GM21423 (cell line): Measurements from ENCODE around the gene GARRE1.
"Not testable (repeated sequence)": the region's sequence is repeated elsewhere in the genome, so short reads cannot be mapped to it uniquely, and the experiment has no call there.

Source experiments
- ATAC-seq: cut with Tn5 transposase; IDR thresholded peaks from one replicate; pipeline ENCODE4 v1.9.1; 2021; ENCODE audit warnings: mild to moderate bottlenecking, moderate library complexity; ENCODE audit not compliant: unreplicated experiment

The GARRE1 gene, protein sequence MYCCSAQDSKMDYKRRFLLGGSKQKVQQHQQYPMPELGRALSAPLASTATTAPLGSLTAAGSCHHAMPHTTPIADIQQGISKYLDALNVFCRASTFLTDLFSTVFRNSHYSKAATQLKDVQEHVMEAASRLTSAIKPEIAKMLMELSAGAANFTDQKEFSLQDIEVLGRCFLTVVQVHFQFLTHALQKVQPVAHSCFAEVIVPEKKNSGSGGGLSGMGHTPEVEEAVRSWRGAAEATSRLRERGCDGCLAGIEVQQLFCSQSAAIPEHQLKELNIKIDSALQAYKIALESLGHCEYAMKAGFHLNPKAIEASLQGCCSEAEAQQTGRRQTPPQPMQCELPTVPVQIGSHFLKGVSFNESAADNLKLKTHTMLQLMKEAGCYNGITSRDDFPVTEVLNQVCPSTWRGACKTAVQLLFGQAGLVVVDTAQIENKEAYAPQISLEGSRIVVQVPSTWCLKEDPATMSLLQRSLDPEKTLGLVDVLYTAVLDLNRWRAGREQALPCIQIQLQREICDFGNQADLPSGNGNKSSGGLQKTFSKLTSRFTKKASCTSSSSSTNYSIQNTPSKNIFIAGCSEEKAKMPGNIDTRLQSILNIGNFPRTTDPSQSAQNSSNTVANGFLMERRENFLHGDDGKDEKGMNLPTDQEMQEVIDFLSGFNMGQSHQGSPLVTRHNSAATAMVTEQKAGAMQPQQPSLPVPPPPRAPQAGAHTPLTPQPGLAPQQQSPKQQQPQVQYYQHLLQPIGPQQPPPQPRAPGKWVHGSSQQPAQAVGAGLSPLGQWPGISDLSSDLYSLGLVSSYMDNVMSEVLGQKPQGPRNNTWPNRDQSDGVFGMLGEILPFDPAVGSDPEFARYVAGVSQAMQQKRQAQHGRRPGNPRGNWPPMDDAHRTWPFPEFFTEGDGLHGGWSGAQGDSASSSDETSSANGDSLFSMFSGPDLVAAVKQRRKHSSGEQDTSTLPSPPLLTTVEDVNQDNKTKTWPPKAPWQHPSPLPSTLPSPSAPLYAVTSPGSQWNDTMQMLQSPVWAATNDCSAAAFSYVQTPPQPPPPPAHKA (N-terminal part only)

GRCh38 chr19:34254046-34254697 lies at the start of gene GARRE1:
GARRE1 (plus strand) TSS chr19:34254554; CDS start chr19:34300474, 45,920 bp downstream.
- ATAC-seq, result peak; percentile 91

DNA sequence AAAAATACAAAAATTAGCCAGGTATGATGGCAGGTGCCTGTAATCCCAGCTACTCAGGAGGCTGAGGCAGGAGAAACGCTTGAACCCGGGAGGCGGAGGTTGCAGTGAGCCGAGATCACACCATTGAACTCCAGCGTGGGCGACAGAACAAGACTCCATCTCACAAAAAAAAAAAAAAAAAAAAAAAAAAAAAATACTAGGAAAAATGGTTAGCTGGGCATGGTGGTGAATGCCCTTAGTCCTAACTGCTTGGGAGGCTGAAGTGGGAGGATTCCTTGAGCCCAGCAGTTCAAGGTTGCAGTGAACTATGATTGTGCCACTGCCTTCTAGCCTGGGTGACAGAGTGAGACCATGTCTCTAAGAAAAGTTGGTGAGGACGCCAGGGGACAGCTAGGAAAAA lies 49.0 kb upstream of the GARRE1 start:
- not testable (repeated sequence) for ATAC-seq

DNA sequence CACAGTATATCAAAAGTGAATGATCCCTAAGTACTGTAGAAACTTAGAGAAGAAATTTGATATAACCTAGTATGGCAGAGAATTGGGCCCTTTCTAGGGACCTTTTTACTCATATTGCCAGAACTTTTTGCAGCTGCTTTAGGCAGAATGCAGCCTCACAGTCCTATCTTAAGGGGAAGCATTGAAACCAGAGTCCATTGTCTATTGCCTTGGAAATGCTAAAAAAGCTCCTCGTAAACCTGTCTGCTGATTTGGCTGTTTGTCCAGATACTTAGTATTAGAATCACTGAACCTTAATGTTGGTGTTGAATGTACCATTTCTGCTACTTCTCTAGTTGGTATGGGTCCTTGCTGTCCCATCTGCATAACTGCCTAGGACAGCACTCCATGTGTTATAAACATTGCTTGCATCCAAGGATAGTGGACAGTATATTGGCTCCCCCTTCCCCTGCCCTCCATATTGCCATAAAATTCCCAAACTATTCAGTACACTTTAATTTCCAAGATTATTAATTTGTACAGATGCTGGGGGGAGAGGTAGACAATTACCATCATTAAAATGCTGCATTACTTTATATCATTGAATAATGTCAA lies 46.0 kb upstream of the GARRE1 start:
- ATAC-seq, result no peak

DNA sequence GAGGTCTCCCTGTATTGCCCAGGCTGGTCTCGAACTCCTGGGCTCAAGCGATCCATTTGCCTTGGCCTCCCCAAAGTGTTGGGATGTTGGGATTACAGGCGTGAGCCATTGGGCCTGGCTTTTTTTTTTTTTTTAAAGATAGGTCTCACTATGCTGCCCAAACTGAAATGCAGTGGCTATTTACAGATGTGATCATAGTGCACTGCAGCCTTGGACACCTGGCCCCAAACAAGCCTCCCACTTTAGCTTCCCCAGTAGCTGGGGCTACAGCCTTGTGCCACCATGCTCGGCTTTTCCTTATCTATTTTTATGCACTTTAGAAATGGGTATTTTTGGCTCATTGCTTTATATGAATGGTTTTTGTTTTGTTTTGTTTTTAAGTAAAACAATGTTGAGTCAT lies 44.6 kb upstream of the GARRE1 start:
- no peak for ATAC-seq

DNA sequence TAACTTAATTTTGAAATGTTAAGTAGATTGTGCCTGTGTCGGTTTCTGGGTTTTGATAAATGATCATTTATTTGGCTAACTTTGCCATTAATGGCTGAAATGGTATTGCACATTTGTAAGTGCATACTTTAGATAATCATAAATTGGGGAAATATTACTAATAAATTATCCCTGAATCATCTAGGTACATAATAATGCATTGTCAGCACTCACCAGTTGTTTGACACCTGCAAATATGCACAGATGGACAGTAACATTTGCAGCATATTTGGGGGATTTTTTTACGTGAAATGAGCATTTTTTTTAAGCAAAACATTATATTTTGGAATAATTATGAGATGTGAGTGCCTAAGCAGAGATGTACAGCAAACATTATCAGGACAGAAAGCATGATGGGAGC lies 41.1 kb upstream of the GARRE1 start:
- ATAC-seq, result no peak

- ATAC-seq, result no peak
Observed at GRCh38 chr19:34214040-34214439, 40.3 kb upstream of the GARRE1 start.

GRCh38 chr19:34215006-34215665 lies 39.2 kb upstream of the GARRE1 start:
- ATAC-seq, result no peak

- ATAC-seq, result no peak
Observed at GRCh38 chr19:34215666-34216038, 38.7 kb upstream of the GARRE1 start.

DNA sequence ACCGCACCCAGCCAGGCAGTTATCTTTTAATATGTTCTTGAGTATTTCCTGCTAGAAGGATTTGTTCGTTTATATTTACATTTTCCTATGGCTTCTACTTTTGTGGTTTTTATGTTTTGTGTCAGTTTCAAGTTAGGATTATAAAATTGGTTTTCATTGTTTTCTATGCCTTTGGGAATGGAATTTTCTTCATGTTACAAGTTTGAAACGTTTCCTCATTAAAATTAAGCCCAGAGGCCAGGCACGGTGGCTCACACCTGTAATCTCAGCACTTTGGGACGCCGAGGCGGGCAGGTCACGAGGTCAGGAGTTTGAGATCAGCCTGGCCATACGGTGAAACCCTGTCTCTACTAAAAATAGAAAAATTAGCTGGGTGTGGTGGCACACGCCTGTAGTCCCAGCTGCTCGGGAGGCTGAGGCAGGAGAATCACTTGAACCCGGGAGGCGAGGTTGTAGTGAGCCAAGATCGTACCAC lies 37.6 kb upstream of the GARRE1 start:
- not testable (repeated sequence) for ATAC-seq

DNA sequence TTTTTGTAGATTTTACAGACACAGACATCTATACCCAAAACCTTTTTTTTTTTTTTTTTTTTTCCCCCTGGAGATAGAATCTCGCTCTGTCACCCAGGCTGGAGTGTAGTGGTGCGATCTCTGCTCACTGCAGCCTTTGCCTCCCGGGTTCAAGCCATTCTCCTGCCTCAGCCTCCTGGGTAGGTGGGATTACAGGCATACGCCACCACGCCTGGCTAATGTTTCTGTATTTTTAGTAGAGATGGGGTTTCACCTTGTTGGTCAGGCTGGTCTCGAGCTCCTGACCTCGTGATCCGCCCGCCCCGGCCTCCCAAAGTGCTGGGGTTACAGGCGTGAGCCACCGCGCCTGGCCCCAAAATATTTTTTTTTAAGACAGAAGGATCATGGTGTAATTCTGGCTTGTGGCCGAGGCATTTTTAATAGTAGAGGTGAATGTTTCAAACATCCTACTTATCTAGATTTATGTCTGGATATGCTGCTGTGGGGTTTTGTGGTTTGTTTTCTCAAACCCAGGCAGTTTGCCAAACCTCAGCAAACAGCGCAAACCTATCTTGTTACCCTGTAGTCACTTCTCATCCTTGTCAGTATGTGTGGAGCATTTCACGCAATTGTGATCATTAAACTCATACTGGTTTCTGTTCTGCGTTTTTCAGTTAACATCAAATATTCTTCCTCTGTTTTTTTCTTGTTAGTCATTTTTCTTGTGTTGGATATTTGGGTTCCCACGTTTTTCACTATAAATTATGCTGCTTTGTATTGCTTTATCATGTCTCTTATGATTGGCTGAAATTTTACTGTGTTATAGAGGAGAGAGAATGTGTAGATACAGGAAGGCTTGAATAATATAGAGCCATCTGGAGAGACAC lies 36.2 kb upstream of the GARRE1 start:
- ATAC-seq, result peak; percentile 58

GRCh38 chr19:34218818-34219164 lies 35.6 kb upstream of the GARRE1 start:
- no peak for ATAC-seq

DNA sequence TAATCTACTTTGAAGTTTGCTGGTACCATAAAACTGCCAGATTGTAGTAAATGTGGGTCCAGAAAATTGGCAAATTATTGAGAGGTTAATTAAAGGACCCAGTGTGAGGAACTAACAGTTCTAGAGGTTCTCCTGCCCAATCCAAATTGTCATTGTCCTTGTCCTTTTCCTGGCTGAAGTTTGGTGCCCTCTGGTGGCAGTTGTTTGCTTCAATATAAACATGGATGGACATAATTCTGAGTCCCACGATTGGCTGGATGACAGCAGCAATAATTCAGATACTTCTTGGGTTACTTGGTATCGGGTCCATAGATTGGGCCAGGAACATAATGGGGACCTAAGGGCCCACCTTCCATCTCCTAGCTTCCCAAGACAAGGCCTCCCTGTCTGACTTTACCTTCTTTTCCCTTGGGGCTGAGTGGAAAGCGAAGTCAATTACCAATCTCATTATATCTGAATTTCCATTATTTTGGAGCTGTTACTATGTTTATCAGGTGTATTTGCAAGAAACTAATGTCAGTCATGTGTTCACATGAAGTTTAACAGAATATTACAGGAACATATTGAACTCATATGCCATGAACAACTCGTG lies 33.8 kb upstream of the GARRE1 start:
- ATAC-seq, result no peak

DNA sequence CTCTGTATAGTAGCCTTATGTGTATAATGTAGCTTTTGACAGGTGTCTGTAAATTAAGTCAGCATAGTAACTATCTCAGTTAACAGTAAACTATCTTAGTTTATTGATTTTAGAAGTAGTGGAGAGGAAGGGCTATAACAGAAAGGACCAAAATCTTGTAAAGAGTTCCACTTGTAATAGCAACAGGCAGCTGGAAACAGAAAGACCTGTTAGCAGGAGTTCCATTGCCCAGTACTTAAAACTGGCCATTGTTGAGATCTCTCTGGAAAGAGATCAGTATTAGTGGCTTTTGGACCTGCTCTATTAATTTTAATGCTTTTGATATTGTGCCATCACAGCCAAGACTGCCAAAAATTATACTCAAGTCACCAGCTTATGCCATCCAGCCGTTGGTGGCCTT lies 32.0 kb upstream of the GARRE1 start:
- ATAC-seq, result no peak

GRCh38 chr19:34224996-34225658 lies 29.2 kb upstream of the GARRE1 start:
- no peak for ATAC-seq

DNA sequence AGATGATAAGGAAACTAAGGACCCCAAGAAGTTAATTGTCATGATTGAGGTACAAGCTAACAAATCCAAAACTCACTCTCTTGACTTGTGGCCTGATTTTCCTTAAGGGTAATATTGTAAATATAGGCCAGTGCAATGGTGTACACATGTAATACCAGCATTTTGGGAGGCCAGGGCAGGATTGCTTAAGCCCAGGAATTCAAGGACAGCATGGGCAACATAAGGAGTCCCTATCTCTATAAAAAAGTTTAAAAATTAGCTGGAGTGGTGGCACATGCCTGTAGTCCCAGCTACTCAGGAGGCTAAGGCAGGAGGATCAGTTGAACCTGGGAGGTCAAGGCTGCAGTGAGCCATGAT lies 28.7 kb upstream of the GARRE1 start:
- ATAC-seq, result no peak

GRCh38 chr19:34226036-34226435 lies 28.3 kb upstream of the GARRE1 start:
- ATAC-seq, result no peak

- no peak for ATAC-seq
Observed at GRCh38 chr19:34228347-34228746, 26.0 kb upstream of the GARRE1 start.

DNA sequence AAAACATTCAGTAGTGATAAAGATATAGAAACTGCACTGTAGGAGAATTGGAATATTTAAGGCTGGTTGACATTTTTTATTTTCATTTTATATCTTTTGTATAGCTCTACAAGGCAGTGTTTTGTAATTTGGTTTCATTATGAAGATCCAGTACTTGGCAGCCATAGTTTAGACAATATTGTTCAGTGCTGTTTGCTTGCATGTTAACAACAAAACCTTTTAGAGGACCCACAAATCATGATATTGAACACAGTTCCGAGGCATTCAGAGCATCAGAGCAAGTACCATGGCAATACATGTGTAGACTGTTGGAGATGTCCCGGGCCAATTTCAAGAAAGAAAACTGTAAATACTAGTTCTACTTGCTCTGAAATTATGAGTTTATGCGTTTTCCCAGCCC lies 25.6 kb upstream of the GARRE1 start:
- no peak for ATAC-seq
